AG04450 (cell line): ENCODE results near the gene UCKL1. TPM values are rescaled to one million over a fixed set of nuclear protein-coding genes. Genes with fewer than 3 reads are reported as not detected.

Experiments used
- CTCF ChIA-PET: fragments of 300-600, 350-600 bp; formaldehyde crosslinking; extraction: SDS; loops from one replicate; lab custom pipeline; 2022; ENCODE audit warnings: antibody characterized with exemption, inconsistent platforms; lab: Charles Lee
- POLR2A ChIA-PET: fragments of 350-600 bp; formaldehyde crosslinking; extraction: SDS; loops from one replicate; lab custom pipeline; 2021; ENCODE audit warnings: antibody characterized with exemption, inconsistent platforms; lab: Yijun Ruan, JAX
- DNase-seq: peaks from one replicate; pipeline ENCODE4 v3.0.0-alpha.2; 2011; ENCODE audit warnings: low read depth, low spot score
- H3K27ac ChIP-seq: one replicate; pipeline ENCODE4 v1.5.1; 2012; ENCODE audit warnings: low read depth, low read length, control low read depth
- H3K27me3 ChIP-seq: one replicate; pipeline ENCODE4 v1.6.0; 2012; ENCODE audit warnings: low read length; ENCODE audit not compliant: control insufficient read depth, insufficient read depth
- H3K4me3 ChIP-seq: 2 replicates; pipeline ENCODE4 v1.5.1; 2011; ENCODE audit warnings: mild to moderate bottlenecking, low read depth, low read length, control low read depth
- H3K9me3 ChIP-seq: 2 replicates; pipeline ENCODE4 v1.5.1; 2012; ENCODE audit warnings: low read length; ENCODE audit not compliant: control insufficient read depth, insufficient read depth
- polyA plus RNA-seq: library from polyadenylated mRNA; depleted of rRNA; stranded (reverse); fragments of >200 nt; gene quantifications from 2 replicates; pipeline ENCODE4 v1.2.3, GENCODE V29; 2011
- TF ChIP-seq, protein P1 (sequence below): IDR thresholded peaks from 2 replicates; pipeline ENCODE4 v1.5.1; 2011; ENCODE audit warnings: low read depth, low read length, control low read depth, inconsistent platforms

Gene UCKL1
- polyA plus RNA-seq, 1 experiment = 18.0 TPM

- Histone ChIP-seq H3K4me3 (no peak overlapping the region), H3K27ac (no peak overlapping the region), H3K27me3 (no peaks in the 10 kb centered on the region), H3K9me3 (peaks cover 26% of the 10 kb centered on the region; the same call in 1 of the 2 replicates)
- TF ChIP-seq, protein P1, sequence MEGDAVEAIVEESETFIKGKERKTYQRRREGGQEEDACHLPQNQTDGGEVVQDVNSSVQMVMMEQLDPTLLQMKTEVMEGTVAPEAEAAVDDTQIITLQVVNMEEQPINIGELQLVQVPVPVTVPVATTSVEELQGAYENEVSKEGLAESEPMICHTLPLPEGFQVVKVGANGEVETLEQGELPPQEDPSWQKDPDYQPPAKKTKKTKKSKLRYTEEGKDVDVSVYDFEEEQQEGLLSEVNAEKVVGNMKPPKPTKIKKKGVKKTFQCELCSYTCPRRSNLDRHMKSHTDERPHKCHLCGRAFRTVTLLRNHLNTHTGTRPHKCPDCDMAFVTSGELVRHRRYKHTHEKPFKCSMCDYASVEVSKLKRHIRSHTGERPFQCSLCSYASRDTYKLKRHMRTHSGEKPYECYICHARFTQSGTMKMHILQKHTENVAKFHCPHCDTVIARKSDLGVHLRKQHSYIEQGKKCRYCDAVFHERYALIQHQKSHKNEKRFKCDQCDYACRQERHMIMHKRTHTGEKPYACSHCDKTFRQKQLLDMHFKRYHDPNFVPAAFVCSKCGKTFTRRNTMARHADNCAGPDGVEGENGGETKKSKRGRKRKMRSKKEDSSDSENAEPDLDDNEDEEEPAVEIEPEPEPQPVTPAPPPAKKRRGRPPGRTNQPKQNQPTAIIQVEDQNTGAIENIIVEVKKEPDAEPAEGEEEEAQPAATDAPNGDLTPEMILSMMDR = no peak
- CTCF ChIA-PET = no interaction called here
- POLR2A ChIA-PET = no interaction called here
- DNase-seq = no peak
Measured at GRCh38 chr20:63945031-63945658, 11.1 kb downstream of the UCKL1 start.

GRCh38 chr20:63944078-63944941, 11.9 kb downstream of the UCKL1 start:
- no peak for DNase-seq
- ChIA-PET CTCF (no interaction called here), POLR2A (interaction anchor here (1.0 kb wide), 1 partner anchor 48 kb away, joined by 3 read pairs; no protein-coding TSS in a partner anchor)
- H3K27ac ChIP-seq = no peak overlapping the region
- no peaks in the 10 kb centered on the region for H3K27me3 ChIP-seq
- peaks cover 30% of the 10 kb centered on the region; the same call in 1 of the 2 replicates for H3K9me3 ChIP-seq
- TF ChIP-seq, protein P1 = no peak
- H3K4me3 ChIP-seq = no peak overlapping the region

GRCh38 chr20:63943808-63944077, 12.5 kb downstream of the UCKL1 start:
- TF ChIP-seq, protein P1 = no peak
- ChIA-PET CTCF (no interaction called here), POLR2A (interaction anchor here (1.0 kb wide), 1 partner anchor 47 kb away, joined by 3 read pairs; no protein-coding TSS in a partner anchor)
- Histone ChIP-seq H3K27ac (no peak overlapping the region), H3K4me3 (no peak overlapping the region), H3K27me3 (no peaks in the 10 kb centered on the region), H3K9me3 (peaks cover 33% of the 10 kb centered on the region; the same call in 1 of the 2 replicates)
- DNase-seq = no peak

- ChIA-PET CTCF (no interaction called here), POLR2A (interaction anchor here (1.0 kb wide), 1 partner anchor 47 kb away, joined by 3 read pairs; no protein-coding TSS in a partner anchor)
- no peak overlapping the region for H3K27ac ChIP-seq
- H3K27me3 ChIP-seq = no peaks in the 10 kb centered on the region
- H3K9me3 ChIP-seq = peaks cover 33% of the 10 kb centered on the region; the same call in 1 of the 2 replicates
- no peak overlapping the region for H3K4me3 ChIP-seq
- no peak for DNase-seq
- TF ChIP-seq, protein P1 = no peak
Measured at GRCh38 chr20:63942969-63943807, 13.0 kb downstream of the UCKL1 start.
